K562 (cell line): Measurements from ENCODE around the gene C4orf50. TPM values are rescaled to one million over a fixed set of nuclear protein-coding genes. Genes with fewer than 3 reads are reported as not detected.

Experiments used
- ATAC-seq: fragments of 200-7000 bp; cut with Tn5 transposase; 3 replicates; pipeline ENCODE4 v1.9.1; 2020; ENCODE audit warnings: moderate library complexity
- BruUV-seq: library from RNA; stranded (reverse); fragments of 400-500 nt; replicated peaks from 2 replicates; lab custom pipeline; 2021; lab: Mats Ljungman, UMichigan
- CTCF ChIA-PET: fragments of 300-600 bp; formaldehyde crosslinking; extraction: SDS; loops from one replicate; lab custom pipeline; 2021; ENCODE audit warnings: low intra/inter-chr PET ratio; lab: Yijun Ruan, JAX
- POLR2A ChIA-PET: fragments of 300-600, 350-650 bp; sonication (Branson Sonifier 250); formaldehyde crosslinking; extraction: SDS; loops from one replicate; lab custom pipeline; 2021; ENCODE audit warnings: antibody characterized with exemption, inconsistent platforms; lab: Yijun Ruan, JAX
- DNase-seq, 4 experiments: peaks; one replicate each; pipeline versions ENCODE4 v3.0.0 to v3.0.0-alpha.2; 2011 to 2018; ENCODE audit warnings: low spot score in 3 of 4, mixed read lengths in 3 of 4; ENCODE audit errors: extremely low read depth in 1 of 4
- FAIRE-seq: peaks from 2 replicates; lab custom pipeline; 2011; peaks lifted over from hg19 to GRCh38; lab: Jason Lieb, UNC
- H2AFZ ChIP-seq: 2 replicates; pipeline ENCODE4 v1.6.0; 2011; ENCODE audit warnings: low read depth, low read length, control low read depth, inconsistent platforms
- H3K27ac ChIP-seq: fragments of 200-600 bp; 3 replicates; pipeline ENCODE4 v1.8.0; 2011; ENCODE audit warnings: low read depth, mild to moderate bottlenecking, control low read depth, inconsistent platforms, low read length, moderate library complexity, mixed read lengths; ENCODE audit errors: extremely low read depth
- H3K27me3 ChIP-seq, 2 experiments: fragments of 300-600 bp in 1 of 2; 2 replicates in 1 of 2; 3 replicates in 1 of 2; pipeline versions ENCODE4 v1.6.0 to v1.8.0; 2011; ENCODE audit warnings: inconsistent platforms in 2 of 2, low read length in 2 of 2, mild to moderate bottlenecking in 1 of 2, mixed read lengths in 1 of 2, moderate library complexity in 1 of 2; ENCODE audit not compliant: control insufficient read depth in 2 of 2, insufficient read depth in 2 of 2
- H3K36me3 ChIP-seq: fragments of 300-600 bp; 3 replicates; pipeline ENCODE4 v1.8.0; 2011; ENCODE audit warnings: mild to moderate bottlenecking, low read length, inconsistent platforms; ENCODE audit not compliant: control insufficient read depth, insufficient read depth
- H3K4me1 ChIP-seq, 2 experiments: fragments of 200-600 bp in 1 of 2; replicated peaks in 1 of 2; 2 replicates in 1 of 2; 3 replicates in 1 of 2; pipeline versions ENCODE4 v1.5.1 to v1.8.0; 2011; ENCODE audit warnings: inconsistent platforms in 2 of 2, low read length in 2 of 2, mild to moderate bottlenecking in 1 of 2, mixed read lengths in 1 of 2, moderate library complexity in 1 of 2; ENCODE audit not compliant: control insufficient read depth in 2 of 2, insufficient read depth in 2 of 2
- H3K4me2 ChIP-seq: 2 replicates; pipeline ENCODE4 v1.6.1; 2011; ENCODE audit warnings: low read length, control low read depth, inconsistent platforms, mixed read lengths; ENCODE audit not compliant: insufficient read depth
- H3K4me3 ChIP-seq: fragments of 200-600 bp; sonication (generic), shearing (Covaris generic); 2 replicates; pipeline ENCODE4 v1.5.1; 2016; ENCODE audit warnings: control low read depth, inconsistent platforms
- H3K79me2 ChIP-seq: fragments of 200-600 bp; 3 replicates; pipeline ENCODE4 v1.8.0; 2011; ENCODE audit warnings: low read length, inconsistent platforms; ENCODE audit not compliant: control insufficient read depth, insufficient read depth
- H3K9ac ChIP-seq, 2 experiments: 2 replicates each; pipeline versions ENCODE4 v1.6.0 to v1.6.1; 2011; ENCODE audit warnings: low read depth in 2 of 2, low read length in 2 of 2, control low read depth in 1 of 2, inconsistent platforms in 1 of 2, mild to moderate bottlenecking in 1 of 2, mixed read lengths in 1 of 2; ENCODE audit not compliant: insufficient read depth in 1 of 2
- H3K9me1 ChIP-seq: one replicate; pipeline ENCODE4 v1.6.0; 2011; ENCODE audit warnings: inconsistent platforms, mild to moderate bottlenecking, low read length, moderate library complexity; ENCODE audit not compliant: control insufficient read depth, insufficient read depth
- H3K9me3 ChIP-seq: replicated peaks from 2 replicates; pipeline ENCODE4 v1.5.1; 2011; ENCODE audit warnings: low read depth, low read length, inconsistent platforms; ENCODE audit not compliant: control insufficient read depth, insufficient read depth
- H4K20me1 ChIP-seq: replicated peaks from 2 replicates; pipeline ENCODE4 v1.6.1; 2011; ENCODE audit warnings: low read length, inconsistent platforms, mixed read lengths; ENCODE audit not compliant: control insufficient read depth, insufficient read depth
- FOXK1 ChIP-seq: sonication (generic); formaldehyde crosslinking; IDR thresholded peaks from 2 replicates; pipeline ENCODE4 v1.8.0; 2022; ENCODE audit warnings: missing genetic modification reagents, mild to moderate bottlenecking, borderline replicate concordance
- GTF2E2 ChIP-seq: fragments of 200-800 bp; sonication (Bioruptor generic); IDR thresholded peaks from 2 replicates; pipeline ENCODE4 v1.6.1; 2016; ENCODE audit warnings: missing genetic modification characterization, missing compliant biosample characterization
- MCM5 ChIP-seq: fragments of 450-650 bp; IDR thresholded peaks from 2 replicates; pipeline ENCODE4 v1.6.1; 2016; ENCODE audit warnings: low read depth
- RBBP5 ChIP-seq: fragments of 200-600 bp; sonication (generic); IDR thresholded peaks from 2 replicates; pipeline ENCODE4 v1.6.1; 2012; ENCODE audit warnings: borderline replicate concordance, mild to moderate bottlenecking, low read length, control low read depth, inconsistent platforms; ENCODE audit not compliant: insufficient read depth, poor library complexity, severe bottlenecking
- RNF2 ChIP-seq: sonication (generic); IDR thresholded peaks from 2 replicates; pipeline ENCODE4 v1.6.1; 2016
- WGBS: fragments of 100-300 bp; shearing (Covaris generic); methylation state at CpG from one replicate; pipeline ENCODE4 v1.1.6; 2016; ENCODE audit warnings: low coverage, mixed read lengths; ENCODE audit not compliant: insufficient coverage; ENCODE audit errors: missing lambda C conversion rate; 5-methylcytosine and 5-hydroxymethylcytosine counted together
- in situ Hi-C: fragments of 300-500 bp; cut with MboI; formaldehyde crosslinking; loops from 4 replicates; pipeline ENCODE4 v1.15.0; 2018; ENCODE audit warnings: inconsistent platforms, mixed read lengths
- intact Hi-C: fragments of 100-400 bp; cut with micrococcal nuclease; formaldehyde crosslinking; loops from 2 replicates; pipeline ENCODE4 v1.14.2; 2022
- polyA plus RNA-seq, 8 experiments: library from polyadenylated mRNA; depleted of rRNA in 4 of 8; stranded (reverse) in 5 of 8; unstranded in 3 of 8; fragments of >200 nt; fragmentation: Nextera tagmentation in 2 of 8; fragmentation: Illumina TruSeq in 1 of 8; extraction: Ambion mirVana in 2 of 8; extraction: Trizol in 1 of 8; gene quantifications; 2 replicates each; pipeline versions ENCODE4 v1.2.1 to v1.2.3, GENCODE V29; 2011 to 2014; ENCODE audit warnings: inconsistent platforms in 1 of 8, missing spikeins in 1 of 8
- total RNA-seq, 7 experiments: library from RNA; depleted of rRNA in 6 of 7; stranded (reverse); fragments of >200 nt in 6 of 7; fragmentation: Illumina TruSeq in 2 of 7; extraction: Trizol in 2 of 7; gene quantifications; 2 replicates each; pipeline versions ENCODE4 v1.2.1 to v1.2.3, GENCODE V29; 2011 to 2021; ENCODE audit warnings: low replicate concordance in 1 of 7

Gene C4orf50
- total and polyA plus RNA-seq, 9 of the 15 experiments (the other 6 are each of a cell fraction or from before 2014, with no cell fraction given) = not detected

DNA sequence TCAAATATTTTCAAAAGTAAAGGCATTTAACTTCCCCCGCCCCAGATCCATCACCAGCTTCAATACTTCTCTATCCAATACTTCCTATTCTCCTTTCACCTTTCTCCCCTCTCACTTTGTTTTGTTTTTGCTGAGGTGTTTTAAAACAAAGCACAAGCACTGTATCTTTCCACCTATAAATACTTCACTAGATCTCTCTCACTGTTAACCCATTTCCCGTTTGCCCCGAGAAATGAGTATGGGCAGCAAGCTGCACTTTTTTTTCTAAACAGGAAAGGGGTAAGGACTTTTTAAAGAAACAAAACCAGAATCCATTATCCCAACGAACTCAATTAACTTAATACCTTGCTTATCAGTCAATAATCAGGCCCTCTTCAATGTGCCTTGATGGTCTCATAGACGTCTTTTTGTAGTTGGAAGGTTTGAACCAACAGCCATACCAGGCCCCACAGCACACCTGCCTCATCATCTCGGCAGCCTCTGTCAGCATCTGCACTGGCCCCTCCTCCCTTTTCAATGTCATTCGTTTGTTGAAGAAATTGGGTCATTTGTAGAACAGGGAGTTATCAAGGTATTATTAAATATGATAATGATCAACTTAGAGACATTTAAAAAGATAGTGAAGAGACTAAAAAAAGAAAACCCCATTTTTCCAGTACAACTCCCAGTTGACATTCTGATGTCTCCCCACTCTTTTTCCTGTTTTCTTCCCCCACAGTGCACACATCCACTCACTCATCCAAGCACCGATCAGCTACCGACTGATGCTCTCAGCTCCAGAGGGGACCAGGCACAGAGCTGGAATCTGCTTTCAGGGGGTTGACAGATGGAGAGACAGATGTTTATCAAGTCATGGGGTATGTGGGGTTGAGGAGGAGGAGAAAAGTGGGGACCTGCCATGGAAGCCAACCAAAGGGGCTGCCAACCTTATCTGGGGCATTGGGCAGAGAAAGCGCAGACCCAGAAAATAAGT, 151.1 kb downstream of the C4orf50 start:
- FAIRE-seq (no peak), DNase-seq (no peak), ATAC-seq (no peak)
- Histone ChIP-seq H3K9ac (no peak overlapping the region), H3K4me1 (no peaks in the 10 kb centered on the region), H3K36me3 (no peaks in the 10 kb centered on the region), H3K27ac (no peak overlapping the region), H4K20me1 (no peaks in the 10 kb centered on the region), H3K4me2 (no peak overlapping the region), H3K9me3 (no peaks in the 10 kb centered on the region), H3K9me1 (no peaks in the 10 kb centered on the region), H3K79me2 (no peaks in the 10 kb centered on the region), H3K27me3 (peaks cover 6 to 43% of the 10 kb centered on the region in 2 experiments; a peak in 3 of 5 replicates), H2AFZ (no peak overlapping the region), H3K4me3 (no peak overlapping the region)
- in situ Hi-C loops = no loop called here
- POLR2A ChIA-PET = no interaction called here
- CTCF ChIA-PET = no interaction called here
- under 1% methylated on average over 10 of the region's 10 CpGs for WGBS
- no TSS peak for BruUV-seq
- no peak for TF ChIP-seq FOXK1 (CRISPR knock-in tag)
- TF ChIP-seq MCM5 = no peak
- TF ChIP-seq RNF2 = no peak
- TF ChIP-seq RBBP5 = no peak
- TF ChIP-seq GTF2E2 (tag) = no peak
- intact Hi-C loops = no loop called here
